ENCODE results near the gene TEX52.

The TEX52 gene

DNA sequence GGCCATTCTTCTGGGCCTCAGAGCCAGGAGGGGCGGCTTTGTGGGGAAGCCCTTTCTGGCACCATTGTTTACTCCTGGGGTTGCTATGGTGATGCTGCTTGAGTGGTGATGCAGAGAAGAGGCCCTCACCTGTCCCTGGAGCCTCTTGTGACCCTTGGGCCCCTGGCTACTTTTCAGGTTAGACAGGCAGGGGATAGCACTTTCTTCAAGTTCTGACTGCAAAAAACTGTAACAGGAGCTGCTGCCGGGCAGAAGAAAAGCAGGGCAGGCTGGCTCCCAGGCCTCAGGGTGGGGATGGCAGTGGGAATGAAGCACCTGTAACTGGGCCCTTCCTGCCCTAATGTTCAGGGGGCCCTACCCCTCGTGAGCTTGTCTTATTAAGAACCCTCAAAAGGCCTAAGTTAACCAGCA, at the start of gene TEX52:
TSS of gene TEX52 (minus strand) at position 19 of the 411 bp plus-strand sequence. CDS start at position 6, 13 bp downstream.
- Histone ChIP-seq H3K9me3 (ENCODE audit: control insufficient read depth, insufficient read depth, low read length) (no peaks in the 10 kb centered on the region), H3K27me3 (ENCODE audit: control insufficient read depth, insufficient read depth, low read length) (no peaks in the 10 kb centered on the region), H3K4me3 (ENCODE audit: low read depth, low read length) (no peak within 1 kb of the TSS), H3K36me3 (ENCODE audit: control insufficient read depth, insufficient read depth, low read length) (peaks cover 37% of the 10 kb centered on the region), H3K4me1 (ENCODE audit: control insufficient read depth, insufficient read depth, low read length) (peaks cover 4% of the 10 kb centered on the region; the same call in 1 of the 2 replicates), H3K27ac (ENCODE audit: low read depth, low read length) (peak within 1 kb of the TSS; percentile 8), H3K9ac (ENCODE audit: low read depth, low read length) (no peak within 1 kb of the TSS)

- Histone ChIP-seq H3K9me3 (ENCODE audit: control insufficient read depth, insufficient read depth, low read length) (no peaks in the 10 kb centered on the region), H3K4me3 (ENCODE audit: low read depth, low read length) (no peak overlapping the region), H3K4me1 (ENCODE audit: control insufficient read depth, insufficient read depth, low read length) (peaks cover 7% of the 10 kb centered on the region; the same call in 1 of the 2 replicates), H3K9ac (ENCODE audit: low read depth, low read length) (no peak overlapping the region), H3K27ac (ENCODE audit: low read depth, low read length) (no peak overlapping the region), H3K36me3 (ENCODE audit: control insufficient read depth, insufficient read depth, low read length) (no peaks in the 10 kb centered on the region), H3K27me3 (ENCODE audit: control insufficient read depth, insufficient read depth, low read length) (no peaks in the 10 kb centered on the region)
Measured at GRCh38 chr12:2904260-2904659, 47.4 kb upstream of the TEX52 start.

- peaks cover 3% of the 10 kb centered on the region; the same call in 1 of the 2 replicates for H3K4me1 ChIP-seq (ENCODE audit: control insufficient read depth, insufficient read depth, low read length)
- no peaks in the 10 kb centered on the region for H3K36me3 ChIP-seq (ENCODE audit: control insufficient read depth, insufficient read depth, low read length)
- H3K27ac ChIP-seq (ENCODE audit: low read depth, low read length), result no peak overlapping the region
- no peaks in the 10 kb centered on the region for H3K27me3 ChIP-seq (ENCODE audit: control insufficient read depth, insufficient read depth, low read length)
- H3K4me3 ChIP-seq (ENCODE audit: low read depth, low read length), result no peak overlapping the region
- H3K9ac ChIP-seq (ENCODE audit: low read depth, low read length), result no peak overlapping the region
- no peaks in the 10 kb centered on the region for H3K9me3 ChIP-seq (ENCODE audit: control insufficient read depth, insufficient read depth, low read length)
Measured at GRCh38 chr12:2902272-2902880, 45.5 kb upstream of the TEX52 start.

GRCh38 chr12:2900642-2901041, 43.8 kb upstream of the TEX52 start:
- no peak overlapping the region for H3K4me3 ChIP-seq (ENCODE audit: low read depth, low read length)
- H3K27me3 ChIP-seq (ENCODE audit: control insufficient read depth, insufficient read depth, low read length), result no peaks in the 10 kb centered on the region
- no peaks in the 10 kb centered on the region for H3K36me3 ChIP-seq (ENCODE audit: control insufficient read depth, insufficient read depth, low read length)
- no peak overlapping the region for H3K9ac ChIP-seq (ENCODE audit: low read depth, low read length)
- H3K27ac ChIP-seq (ENCODE audit: low read depth, low read length), result no peak overlapping the region
- H3K4me1 ChIP-seq (ENCODE audit: control insufficient read depth, insufficient read depth, low read length), result peaks cover 3% of the 10 kb centered on the region; the same call in 1 of the 2 replicates
- no peaks in the 10 kb centered on the region for H3K9me3 ChIP-seq (ENCODE audit: control insufficient read depth, insufficient read depth, low read length)

DNA sequence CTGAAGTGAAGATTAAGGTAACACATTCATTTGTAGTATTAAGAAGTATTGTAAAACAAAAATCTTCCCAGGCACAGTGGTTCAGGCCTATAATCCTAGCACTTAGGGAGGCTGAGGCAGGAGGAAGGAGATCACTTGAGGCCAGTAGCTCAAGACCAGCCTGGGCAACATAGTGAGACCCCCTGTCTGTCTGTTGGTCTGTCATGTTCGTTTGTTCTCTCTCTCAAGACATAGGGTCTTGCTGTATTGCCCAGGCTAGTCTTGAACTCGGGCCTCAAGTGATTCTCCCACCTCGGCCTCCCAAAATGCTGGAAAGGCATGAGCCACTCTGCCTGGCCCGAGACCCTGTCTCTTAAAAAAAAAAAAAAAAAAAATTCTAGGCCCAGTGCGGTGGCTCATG, 40.6 kb upstream of the TEX52 start:
- no peaks in the 10 kb centered on the region for H3K9me3 ChIP-seq (ENCODE audit: control insufficient read depth, insufficient read depth, low read length)
- no peak overlapping the region for H3K27ac ChIP-seq (ENCODE audit: low read depth, low read length)
- H3K4me1 ChIP-seq (ENCODE audit: control insufficient read depth, insufficient read depth, low read length), result peaks cover 7% of the 10 kb centered on the region; the same call in 1 of the 2 replicates
- no peaks in the 10 kb centered on the region for H3K36me3 ChIP-seq (ENCODE audit: control insufficient read depth, insufficient read depth, low read length)
- no peak overlapping the region for H3K4me3 ChIP-seq (ENCODE audit: low read depth, low read length)
- no peaks in the 10 kb centered on the region for H3K27me3 ChIP-seq (ENCODE audit: control insufficient read depth, insufficient read depth, low read length)
- H3K9ac ChIP-seq (ENCODE audit: low read depth, low read length), result no peak overlapping the region

- Histone ChIP-seq H3K4me3 (ENCODE audit: low read depth, low read length) (no peak overlapping the region), H3K9me3 (ENCODE audit: control insufficient read depth, insufficient read depth, low read length) (no peaks in the 10 kb centered on the region), H3K4me1 (ENCODE audit: control insufficient read depth, insufficient read depth, low read length) (0 out of 2 replicates have a peak, but pooled peaks cover 3% of the 10 kb centered on the region), H3K36me3 (ENCODE audit: control insufficient read depth, insufficient read depth, low read length) (no peaks in the 10 kb centered on the region), H3K9ac (ENCODE audit: low read depth, low read length) (no peak overlapping the region), H3K27ac (ENCODE audit: low read depth, low read length) (no peak overlapping the region), H3K27me3 (ENCODE audit: control insufficient read depth, insufficient read depth, low read length) (no peaks in the 10 kb centered on the region)
Measured at GRCh38 chr12:2895511-2895910, 38.7 kb upstream of the TEX52 start.

DNA sequence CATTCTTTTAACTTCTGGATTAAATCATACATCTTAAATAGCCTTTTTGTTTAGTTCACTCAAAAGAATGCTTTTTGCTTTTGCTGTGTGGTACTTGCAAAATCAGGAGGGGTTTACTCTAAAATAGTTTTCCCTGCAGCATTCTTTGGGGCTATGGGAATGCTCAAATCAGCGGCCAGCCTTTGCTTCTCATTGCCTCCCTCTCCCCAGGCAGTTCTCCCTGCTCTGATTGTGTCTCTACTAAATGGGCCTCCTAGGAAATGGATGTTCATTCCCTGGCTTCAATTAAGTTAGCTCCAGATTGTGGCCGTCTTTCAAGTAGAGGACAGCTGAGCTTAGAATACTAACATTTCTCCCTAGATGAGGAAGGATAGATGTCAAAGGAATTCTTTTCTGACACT, 38.2 kb upstream of the TEX52 start:
- Histone ChIP-seq H3K27me3 (ENCODE audit: control insufficient read depth, insufficient read depth, low read length) (no peaks in the 10 kb centered on the region), H3K27ac (ENCODE audit: low read depth, low read length) (no peak overlapping the region), H3K36me3 (ENCODE audit: control insufficient read depth, insufficient read depth, low read length) (no peaks in the 10 kb centered on the region), H3K9me3 (ENCODE audit: control insufficient read depth, insufficient read depth, low read length) (no peaks in the 10 kb centered on the region), H3K4me3 (ENCODE audit: low read depth, low read length) (no peak overlapping the region), H3K4me1 (ENCODE audit: control insufficient read depth, insufficient read depth, low read length) (0 out of 2 replicates have a peak, but pooled peaks cover 3% of the 10 kb centered on the region), H3K9ac (ENCODE audit: low read depth, low read length) (no peak overlapping the region)

DNA sequence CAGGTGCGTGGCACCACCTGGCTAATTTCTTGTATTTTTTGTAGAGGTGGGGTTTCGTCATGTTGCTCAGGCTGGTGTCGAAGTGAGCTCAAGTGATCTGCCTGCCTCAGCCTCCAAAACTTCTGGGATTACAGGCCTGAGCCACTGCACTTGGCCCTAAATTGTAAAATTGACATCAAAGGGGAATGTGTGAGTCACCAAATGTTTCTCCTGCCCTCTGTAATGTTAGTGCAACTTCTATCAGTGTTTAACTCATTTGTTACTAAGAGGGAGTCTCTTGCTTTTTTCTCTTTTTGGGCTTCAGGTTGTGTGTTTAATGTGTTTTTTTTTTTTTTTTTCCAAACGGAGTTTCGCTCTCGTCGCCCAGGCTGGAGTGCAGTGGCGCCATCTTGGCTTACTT, 36.2 kb upstream of the TEX52 start:
- Histone ChIP-seq H3K4me1 (ENCODE audit: control insufficient read depth, insufficient read depth, low read length) (0 out of 2 replicates have a peak, but pooled peaks cover 3% of the 10 kb centered on the region), H3K9ac (ENCODE audit: low read depth, low read length) (no peak overlapping the region), H3K27ac (ENCODE audit: low read depth, low read length) (no peak overlapping the region), H3K36me3 (ENCODE audit: control insufficient read depth, insufficient read depth, low read length) (peaks cover 14% of the 10 kb centered on the region), H3K27me3 (ENCODE audit: control insufficient read depth, insufficient read depth, low read length) (no peaks in the 10 kb centered on the region), H3K9me3 (ENCODE audit: control insufficient read depth, insufficient read depth, low read length) (no peaks in the 10 kb centered on the region), H3K4me3 (ENCODE audit: low read depth, low read length) (no peak overlapping the region)

GRCh38 chr12:2892246-2892645, 35.4 kb upstream of the TEX52 start:
- H3K27me3 ChIP-seq (ENCODE audit: control insufficient read depth, insufficient read depth, low read length), result no peaks in the 10 kb centered on the region
- no peak overlapping the region for H3K4me3 ChIP-seq (ENCODE audit: low read depth, low read length)
- no peak overlapping the region for H3K9ac ChIP-seq (ENCODE audit: low read depth, low read length)
- H3K4me1 ChIP-seq (ENCODE audit: control insufficient read depth, insufficient read depth, low read length), result 0 out of 2 replicates have a peak, but pooled peaks cover 3% of the 10 kb centered on the region
- H3K9me3 ChIP-seq (ENCODE audit: control insufficient read depth, insufficient read depth, low read length), result no peaks in the 10 kb centered on the region
- no peak overlapping the region for H3K27ac ChIP-seq (ENCODE audit: low read depth, low read length)
- H3K36me3 ChIP-seq (ENCODE audit: control insufficient read depth, insufficient read depth, low read length), result peaks cover 20% of the 10 kb centered on the region

GRCh38 chr12:2891240-2892053, 34.6 kb upstream of the TEX52 start:
- no peaks in the 10 kb centered on the region for H3K9me3 ChIP-seq (ENCODE audit: control insufficient read depth, insufficient read depth, low read length)
- peaks cover 28% of the 10 kb centered on the region for H3K36me3 ChIP-seq (ENCODE audit: control insufficient read depth, insufficient read depth, low read length)
- H3K27me3 ChIP-seq (ENCODE audit: control insufficient read depth, insufficient read depth, low read length), result no peaks in the 10 kb centered on the region
- peak overlapping the region; percentile 42 for H3K9ac ChIP-seq (ENCODE audit: low read depth, low read length)
- peak overlapping the region; percentile 71 for H3K4me3 ChIP-seq (ENCODE audit: low read depth, low read length)
- H3K27ac ChIP-seq (ENCODE audit: low read depth, low read length), result peak overlapping the region; percentile 80
- H3K4me1 ChIP-seq (ENCODE audit: control insufficient read depth, insufficient read depth, low read length), result 0 out of 2 replicates have a peak, but pooled peaks cover 3% of the 10 kb centered on the region

Data from HUES48 (cell line).